Measurements from ENCODE around the gene WNK4. TPM values are rescaled to one million over a fixed set of nuclear protein-coding genes. Genes with fewer than 3 reads are reported as not detected.
"Not testable (repeated sequence)": the region's sequence is repeated elsewhere in the genome, so short reads cannot be mapped to it uniquely, and the experiment has no call there.

WNK4 gene
- total RNA-seq (ENCODE audit: unreplicated experiment) = 8.9 TPM
- long read RNA-seq, partial matches to known transcripts = 0 of 1 reads
- long read RNA-seq, other reads (novel, unspliced or antisense) = 1 of 1 reads

DNA sequence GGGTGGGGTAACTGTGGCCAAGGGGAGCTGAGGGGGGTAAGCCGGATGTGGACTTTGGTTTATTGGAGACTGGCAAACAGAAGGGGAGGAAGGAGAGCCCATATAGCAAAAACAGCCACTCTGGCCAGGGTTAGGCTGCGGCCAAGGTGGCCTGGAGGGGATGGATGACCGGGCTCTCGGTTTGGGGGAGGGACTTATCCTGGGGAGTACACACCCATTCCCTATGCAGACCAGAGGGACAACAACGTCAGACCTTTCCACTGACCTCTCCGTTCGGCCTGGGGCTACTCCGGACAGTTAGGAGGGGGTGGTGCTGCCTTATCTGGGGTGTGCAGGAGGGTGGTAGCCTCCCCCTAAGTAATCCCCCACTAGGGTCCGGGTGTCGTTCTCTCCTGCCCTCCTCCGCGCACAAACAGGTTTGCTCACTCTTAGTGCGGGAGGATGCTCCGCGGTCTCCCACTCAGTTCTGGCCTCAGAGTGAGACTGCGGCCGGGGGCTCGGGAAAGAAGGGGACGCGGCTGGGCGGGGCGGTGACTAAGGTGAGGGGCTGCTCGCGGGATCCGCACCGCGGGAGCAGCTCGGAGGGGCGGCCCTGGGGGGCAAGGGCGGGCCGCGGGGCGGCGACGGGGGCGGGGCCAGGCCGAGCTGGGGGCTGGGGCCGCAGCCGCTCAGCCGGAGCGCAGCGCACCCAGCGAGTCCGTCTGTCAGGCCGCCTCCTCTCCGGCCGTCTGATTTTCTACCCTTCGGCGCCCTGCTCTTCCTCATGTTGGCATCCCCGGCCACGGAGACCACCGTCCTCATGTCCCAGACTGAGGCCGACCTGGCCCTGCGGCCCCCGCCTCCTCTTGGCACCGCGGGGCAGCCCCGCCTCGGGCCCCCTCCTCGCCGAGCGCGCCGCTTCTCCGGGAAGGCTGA, at the start of gene WNK4:
TSS of gene WNK4 (plus strand) at position 675 of the 915 bp plus-strand sequence. CDS start at position 764, 89 bp downstream.
- DNase-seq (ENCODE audit: low spot score) = peak; percentile 32
- Mint-ChIP-seq H3K27me3 (ENCODE audit: unreplicated experiment) (peaks cover 11% of the 10 kb centered on the region), H3K4me3 (ENCODE audit: unreplicated experiment) (peak within 1 kb of the TSS; percentile 83), H3K9me3 (ENCODE audit: unreplicated experiment) (no peaks in the 10 kb centered on the region), H3K36me3 (ENCODE audit: low read depth, unreplicated experiment) (peaks cover 8% of the 10 kb centered on the region), H3K4me1 (ENCODE audit: unreplicated experiment) (peaks cover 38% of the 10 kb centered on the region), H3K27ac (ENCODE audit: unreplicated experiment) (peak within 1 kb of the TSS; percentile 30)
- TF ChIP-seq, protein P1, sequence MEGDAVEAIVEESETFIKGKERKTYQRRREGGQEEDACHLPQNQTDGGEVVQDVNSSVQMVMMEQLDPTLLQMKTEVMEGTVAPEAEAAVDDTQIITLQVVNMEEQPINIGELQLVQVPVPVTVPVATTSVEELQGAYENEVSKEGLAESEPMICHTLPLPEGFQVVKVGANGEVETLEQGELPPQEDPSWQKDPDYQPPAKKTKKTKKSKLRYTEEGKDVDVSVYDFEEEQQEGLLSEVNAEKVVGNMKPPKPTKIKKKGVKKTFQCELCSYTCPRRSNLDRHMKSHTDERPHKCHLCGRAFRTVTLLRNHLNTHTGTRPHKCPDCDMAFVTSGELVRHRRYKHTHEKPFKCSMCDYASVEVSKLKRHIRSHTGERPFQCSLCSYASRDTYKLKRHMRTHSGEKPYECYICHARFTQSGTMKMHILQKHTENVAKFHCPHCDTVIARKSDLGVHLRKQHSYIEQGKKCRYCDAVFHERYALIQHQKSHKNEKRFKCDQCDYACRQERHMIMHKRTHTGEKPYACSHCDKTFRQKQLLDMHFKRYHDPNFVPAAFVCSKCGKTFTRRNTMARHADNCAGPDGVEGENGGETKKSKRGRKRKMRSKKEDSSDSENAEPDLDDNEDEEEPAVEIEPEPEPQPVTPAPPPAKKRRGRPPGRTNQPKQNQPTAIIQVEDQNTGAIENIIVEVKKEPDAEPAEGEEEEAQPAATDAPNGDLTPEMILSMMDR (IDR thresholded peaks at IDR 0.05; ENCODE audit: unreplicated experiment) = no peak

DNA sequence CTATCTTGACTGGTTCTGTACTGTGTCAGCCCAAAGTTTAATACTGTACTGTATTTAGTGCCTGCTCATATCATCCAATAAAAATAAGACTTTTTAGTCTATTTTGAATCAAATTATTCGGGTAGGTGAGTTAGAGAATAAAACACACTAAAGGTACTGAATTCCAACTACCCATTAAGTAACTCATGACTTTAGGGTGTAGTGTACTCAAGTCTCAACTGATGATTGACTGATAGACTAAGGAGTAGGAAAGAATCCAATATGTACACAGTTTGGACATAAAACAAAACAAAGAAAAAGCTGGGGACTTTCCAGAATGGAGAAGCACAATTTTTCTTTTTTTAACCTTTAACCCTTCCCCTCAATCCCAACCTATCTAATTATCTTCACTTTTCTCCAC, 39.7 kb upstream of the WNK4 start:
- no peak for DNase-seq (ENCODE audit: low spot score)
- H3K27ac Mint-ChIP-seq (ENCODE audit: unreplicated experiment) = no peak overlapping the region
- peaks cover 9% of the 10 kb centered on the region for H3K4me1 Mint-ChIP-seq (ENCODE audit: unreplicated experiment)
- TF ChIP-seq, protein P1 (IDR thresholded peaks at IDR 0.05; ENCODE audit: unreplicated experiment) = no peak
- peaks cover 4% of the 10 kb centered on the region for H3K36me3 Mint-ChIP-seq (ENCODE audit: low read depth, unreplicated experiment)
- no peaks in the 10 kb centered on the region for H3K9me3 Mint-ChIP-seq (ENCODE audit: unreplicated experiment)
- no peak overlapping the region for H3K4me3 Mint-ChIP-seq (ENCODE audit: unreplicated experiment)
- H3K27me3 Mint-ChIP-seq (ENCODE audit: unreplicated experiment) = peaks cover 4% of the 10 kb centered on the region

DNA sequence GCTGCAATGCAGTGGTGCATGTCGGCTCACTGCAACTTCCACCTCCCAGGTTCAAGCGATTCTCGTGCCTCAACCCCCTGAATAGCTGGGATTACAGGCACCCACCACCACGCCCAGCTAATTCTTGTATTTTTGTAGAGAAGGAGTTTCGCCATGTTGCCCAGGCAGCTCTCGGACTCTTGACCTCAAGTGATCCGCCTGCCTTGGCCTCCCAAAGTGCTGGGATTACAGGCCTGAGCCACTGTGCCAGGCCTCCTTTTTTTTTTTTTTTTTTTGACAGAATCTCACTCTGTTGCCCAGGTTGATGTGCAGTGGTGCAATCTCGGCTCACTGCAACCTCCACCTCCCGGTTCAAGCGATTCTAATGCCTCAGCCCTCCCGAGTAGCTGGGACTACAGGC, 37.5 kb upstream of the WNK4 start:
- H3K27ac Mint-ChIP-seq (ENCODE audit: unreplicated experiment); H3K36me3 Mint-ChIP-seq (ENCODE audit: low read depth, unreplicated experiment); H3K27me3 Mint-ChIP-seq (ENCODE audit: unreplicated experiment); H3K9me3 Mint-ChIP-seq (ENCODE audit: unreplicated experiment); H3K4me3 Mint-ChIP-seq (ENCODE audit: unreplicated experiment); DNase-seq (ENCODE audit: low spot score): not testable (repeated sequence)
- peaks cover 15% of the 10 kb centered on the region for H3K4me1 Mint-ChIP-seq (ENCODE audit: unreplicated experiment)

DNA sequence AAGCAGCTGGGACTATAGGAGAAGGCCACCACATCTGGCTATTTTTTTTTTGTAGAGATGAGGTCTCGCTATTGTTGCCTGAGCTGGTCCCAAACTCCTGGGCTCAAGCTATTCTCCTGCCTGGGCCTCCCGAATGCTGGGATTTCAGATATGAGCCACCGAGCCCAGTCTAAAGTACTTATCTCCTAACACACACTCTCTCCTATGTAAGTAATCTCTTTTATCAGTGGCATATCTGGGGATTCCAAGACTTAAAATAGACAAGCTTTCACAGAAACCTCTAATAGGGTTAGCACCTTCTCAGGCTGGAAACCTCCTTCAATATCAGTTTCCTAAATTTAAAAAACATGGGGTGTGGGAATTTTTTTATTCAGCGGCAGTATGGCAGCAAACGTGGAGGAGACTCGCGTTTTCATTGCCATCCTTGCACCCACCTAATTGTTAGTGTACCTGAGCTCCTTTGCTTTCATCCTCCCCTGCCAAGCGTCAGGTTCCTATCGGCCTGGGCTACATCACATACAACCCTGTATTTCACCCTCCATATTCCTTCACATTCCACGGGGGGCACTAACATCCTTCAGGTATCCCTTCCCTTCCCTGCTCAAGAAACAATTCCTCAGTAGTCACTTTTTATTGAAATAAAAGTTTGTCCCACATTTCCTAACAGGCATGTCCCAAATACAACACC, 36.7 kb upstream of the WNK4 start:
- Mint-ChIP-seq H3K36me3 (ENCODE audit: low read depth, unreplicated experiment) (peaks cover 4% of the 10 kb centered on the region), H3K27ac (ENCODE audit: unreplicated experiment) (peak overlapping the region; percentile 61), H3K27me3 (ENCODE audit: unreplicated experiment) (peaks cover 4% of the 10 kb centered on the region), H3K4me1 (ENCODE audit: unreplicated experiment) (peaks cover 24% of the 10 kb centered on the region), H3K9me3 (ENCODE audit: unreplicated experiment) (no peaks in the 10 kb centered on the region), H3K4me3 (ENCODE audit: unreplicated experiment) (peak overlapping the region; percentile 94)
- DNase-seq (ENCODE audit: low spot score) = no peak
- TF ChIP-seq, protein P1 (IDR thresholded peaks at IDR 0.05; ENCODE audit: unreplicated experiment) = no peak

DNA sequence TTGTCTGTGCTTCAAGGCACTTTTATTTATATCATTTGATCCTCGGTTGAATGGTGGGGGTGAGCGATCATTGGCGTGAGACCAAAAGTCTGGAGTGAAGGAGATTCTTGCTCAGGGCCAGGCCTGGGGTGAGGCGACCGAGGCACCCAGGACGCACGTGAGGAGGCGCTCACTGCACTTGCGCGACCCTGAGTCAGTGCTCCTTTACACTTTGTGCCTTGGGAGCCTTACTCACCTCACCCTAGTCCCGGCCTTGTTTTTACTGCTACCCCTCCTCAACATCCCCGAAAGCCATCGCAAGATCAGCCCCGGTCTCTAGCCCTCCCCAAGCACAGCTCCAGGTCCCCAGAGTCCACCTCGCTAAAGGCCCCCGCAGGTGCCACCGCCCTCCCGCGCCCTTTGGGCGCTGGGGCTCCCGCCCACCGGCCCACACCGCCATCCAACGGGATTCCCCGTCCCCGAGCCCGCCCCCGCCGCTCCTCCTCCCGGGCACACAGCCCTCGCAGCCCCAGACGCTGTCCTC, 36.1 kb upstream of the WNK4 start:
- Mint-ChIP-seq H3K36me3 (ENCODE audit: low read depth, unreplicated experiment) (peaks cover 4% of the 10 kb centered on the region), H3K27ac (ENCODE audit: unreplicated experiment) (peak overlapping the region; percentile 61), H3K4me1 (ENCODE audit: unreplicated experiment) (peaks cover 30% of the 10 kb centered on the region), H3K9me3 (ENCODE audit: unreplicated experiment) (no peaks in the 10 kb centered on the region), H3K27me3 (ENCODE audit: unreplicated experiment) (peaks cover 4% of the 10 kb centered on the region), H3K4me3 (ENCODE audit: unreplicated experiment) (peak overlapping the region; percentile 94)
- TF ChIP-seq, protein P1 (IDR thresholded peaks at IDR 0.05; ENCODE audit: unreplicated experiment) = no peak
- DNase-seq (ENCODE audit: low spot score) = no peak
